IPS-18c (cell line): Measurements from ENCODE around the gene MMP15.

Source experiments
- H3K4me3 ChIP-seq: 2 replicates; pipeline ENCODE4 v1.7.0; 2013; ENCODE audit warnings: low read depth, mild to moderate bottlenecking, low read length, moderate library complexity; ENCODE audit not compliant: insufficient read depth
- H3K9me3 ChIP-seq: one replicate; pipeline ENCODE4 v1.6.1; 2013; ENCODE audit warnings: mild to moderate bottlenecking, low read length, moderate library complexity; ENCODE audit not compliant: control insufficient read depth, insufficient read depth

Gene MMP15

DNA sequence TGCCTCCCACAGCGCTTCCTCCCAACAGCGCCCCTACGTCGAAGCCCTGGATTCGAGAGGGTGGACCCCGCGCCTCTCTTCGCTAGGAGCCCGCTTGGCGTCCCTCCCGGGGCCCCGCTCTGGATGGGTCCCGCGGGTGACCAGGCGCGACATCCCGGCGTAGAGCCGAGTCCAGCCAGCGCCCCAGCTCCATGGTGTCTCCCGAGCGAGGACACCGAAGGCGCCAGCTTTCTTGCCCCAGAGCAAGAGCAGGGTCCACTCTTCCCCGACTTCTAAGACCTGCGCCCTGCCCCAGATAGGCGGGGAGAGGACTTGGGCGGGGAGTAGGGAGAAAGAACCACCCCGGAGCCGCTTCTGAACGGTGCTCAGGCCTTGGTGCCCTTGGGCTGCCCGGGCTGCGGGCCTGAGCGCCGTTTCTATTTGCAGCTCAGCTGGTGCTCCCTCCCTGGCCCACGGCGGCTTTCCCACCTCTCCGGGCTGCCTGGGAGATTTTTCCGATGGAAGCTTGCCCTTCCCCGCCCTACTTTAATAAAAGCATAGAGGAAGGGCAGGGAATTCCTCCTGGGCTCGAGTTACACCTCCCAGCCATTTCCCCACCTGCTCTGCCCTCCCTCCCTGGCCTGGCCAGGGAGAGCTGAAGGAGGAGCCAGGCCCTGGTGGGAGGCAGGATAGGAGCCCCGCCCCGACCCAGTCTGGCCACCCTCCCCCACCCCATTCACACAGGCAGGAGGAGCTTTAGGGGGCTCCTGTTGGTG, 1.8 kb downstream of the MMP15 start:
- Histone ChIP-seq H3K4me3 (peak overlapping the region; percentile 92), H3K9me3 (no peaks in the 10 kb centered on the region)

DNA sequence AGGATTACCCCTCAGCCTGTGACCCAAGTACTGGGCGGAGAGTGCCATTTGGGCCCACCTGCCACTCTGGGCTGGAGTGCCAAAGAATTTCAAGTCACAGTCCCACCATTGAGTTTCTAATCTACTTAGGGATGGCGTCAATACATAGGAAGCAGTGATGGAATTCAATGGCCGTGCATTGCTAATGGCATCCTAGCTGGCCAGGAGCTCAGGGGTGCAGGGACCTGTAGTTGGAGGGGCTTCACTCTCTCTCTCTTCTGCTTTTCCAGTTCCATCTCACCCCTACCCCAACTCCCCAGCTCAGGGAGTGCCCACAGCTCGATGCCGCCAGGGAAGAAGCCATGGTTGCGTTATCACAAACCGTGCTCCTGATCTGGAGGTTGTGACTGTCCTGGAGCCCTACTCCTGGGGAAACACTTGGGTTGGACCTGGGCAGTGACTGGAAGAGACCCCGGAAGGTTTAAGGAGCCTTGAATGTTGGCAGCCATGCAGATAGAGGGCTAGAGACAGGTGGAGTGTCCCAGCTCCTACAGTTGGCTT, 2.4 kb downstream of the MMP15 start:
- Histone ChIP-seq H3K4me3 (peak overlapping the region; percentile 40; the same call in 1 of the 2 replicates), H3K9me3 (no peaks in the 10 kb centered on the region)

DNA sequence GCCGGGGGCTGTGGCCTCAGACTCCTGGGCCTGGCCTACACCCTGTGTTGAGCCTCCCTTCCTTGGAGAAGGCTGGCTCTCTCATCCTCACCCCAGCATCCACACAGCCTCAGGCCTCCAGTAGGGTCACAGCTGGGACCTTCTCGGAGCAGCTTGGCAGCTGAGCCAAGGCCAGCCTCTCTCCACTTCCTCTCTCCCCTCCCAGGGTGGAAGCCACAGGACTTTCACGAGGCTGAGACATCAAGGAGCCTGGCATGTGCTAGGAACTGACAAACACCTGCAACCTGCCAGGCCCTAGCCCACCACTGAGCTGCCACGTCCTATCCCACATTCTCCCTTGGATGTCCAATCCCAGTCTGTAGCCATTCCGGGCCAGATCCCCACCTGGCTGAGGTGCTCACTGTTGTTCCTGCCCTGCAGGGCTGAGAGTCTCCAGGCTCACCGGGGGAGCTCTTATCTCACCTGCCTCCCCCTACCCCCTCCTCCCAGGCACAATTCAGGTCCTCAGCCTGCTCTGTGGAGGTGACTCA, 3.1 kb downstream of the MMP15 start:
- H3K9me3 ChIP-seq, result no peaks in the 10 kb centered on the region
- no peak overlapping the region for H3K4me3 ChIP-seq

DNA sequence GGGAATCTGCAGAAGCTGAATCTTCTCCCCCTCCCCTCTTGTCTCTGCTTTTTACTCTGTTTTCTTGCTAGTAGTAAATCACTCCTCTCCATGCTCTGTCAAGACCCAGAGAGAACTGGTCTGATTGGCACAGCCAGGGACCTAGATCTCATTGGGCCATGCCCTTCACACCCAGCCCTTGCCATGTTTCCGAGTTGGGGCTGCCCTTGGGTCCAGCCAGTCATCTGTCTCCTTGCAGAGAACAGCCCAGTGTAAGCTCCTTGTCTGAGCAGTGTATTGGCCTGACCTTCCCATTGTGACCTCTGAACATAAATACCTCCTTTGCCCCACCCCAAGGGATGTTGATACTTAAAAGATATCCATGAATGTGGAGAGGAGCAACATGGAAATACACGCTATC, 3.9 kb downstream of the MMP15 start:
- Histone ChIP-seq H3K4me3 (no peak overlapping the region), H3K9me3 (no peaks in the 10 kb centered on the region)

DNA sequence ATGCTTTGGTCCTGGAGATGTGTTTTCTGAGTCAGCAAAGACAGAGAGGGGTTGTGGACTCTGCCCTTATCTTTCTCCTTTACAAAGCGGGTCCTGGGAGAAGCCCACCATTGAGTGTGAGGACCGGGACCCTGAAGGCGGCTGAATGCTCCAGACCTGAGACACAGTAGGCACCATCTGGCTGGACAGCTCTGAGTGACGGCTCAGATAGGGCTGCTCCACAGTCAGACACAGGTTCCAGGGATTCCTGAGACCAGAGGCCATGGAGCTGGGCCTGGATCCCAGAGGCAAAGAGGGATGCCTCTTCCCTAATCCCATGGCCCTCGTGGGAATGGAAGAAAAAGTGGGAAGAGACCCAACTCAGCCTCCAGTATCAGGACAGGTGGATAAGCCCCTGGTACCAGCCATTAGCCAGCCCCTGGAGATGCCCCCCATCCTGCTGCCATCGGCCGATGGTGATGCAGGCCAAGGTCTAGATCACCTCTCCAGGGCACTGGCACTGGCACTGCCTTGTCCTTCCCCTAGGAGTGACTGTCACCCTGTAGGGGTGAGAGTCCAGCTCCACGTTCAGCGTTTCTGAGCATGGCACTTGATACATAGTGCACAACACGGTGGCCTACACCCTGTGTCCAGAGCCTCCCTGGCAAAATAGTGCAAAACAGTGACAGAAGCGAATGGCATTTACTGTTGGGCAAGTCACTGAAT, 4.7 kb downstream of the MMP15 start:
- no peaks in the 10 kb centered on the region for H3K9me3 ChIP-seq
- H3K4me3 ChIP-seq, result no peak overlapping the region

DNA sequence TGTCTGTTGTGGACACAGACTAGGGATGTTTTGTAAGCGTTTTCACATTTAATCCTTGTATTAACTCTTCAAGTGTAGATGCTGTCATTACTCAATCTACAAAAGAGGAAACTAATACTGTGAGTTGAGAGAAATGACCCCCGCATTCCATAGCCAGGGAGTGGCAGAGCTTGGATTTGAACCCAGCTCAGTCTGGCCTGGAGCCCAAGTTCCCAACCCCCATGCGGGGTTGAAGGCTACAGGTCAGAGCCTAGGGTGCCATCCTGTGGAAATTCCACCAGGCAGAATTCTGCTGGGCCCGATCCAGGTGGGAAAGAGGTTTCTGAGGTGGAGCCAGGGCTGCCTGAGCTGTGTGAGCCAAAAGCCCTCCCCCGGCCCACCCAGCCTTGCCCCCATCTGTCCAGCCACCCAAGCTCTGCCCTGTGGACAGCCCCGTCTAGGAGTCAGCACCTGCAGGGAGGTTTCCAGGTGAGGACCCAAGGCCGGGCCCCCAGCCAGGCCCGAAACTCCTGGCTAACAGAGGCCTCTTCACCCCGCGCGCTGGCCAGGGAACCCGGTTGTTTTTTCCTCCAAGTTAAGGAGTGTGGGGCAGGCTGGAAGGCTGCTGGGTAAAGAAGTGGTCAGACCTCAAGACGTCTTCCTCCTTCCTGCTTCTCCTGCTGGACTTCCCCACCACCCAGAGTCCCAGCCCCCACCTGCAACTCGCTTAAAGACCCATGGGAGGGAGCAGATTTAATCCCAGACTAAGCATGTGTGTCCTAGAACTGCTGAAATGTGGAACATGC, 5.7 kb downstream of the MMP15 start:
- Histone ChIP-seq H3K9me3 (no peaks in the 10 kb centered on the region), H3K4me3 (no peak overlapping the region)

DNA sequence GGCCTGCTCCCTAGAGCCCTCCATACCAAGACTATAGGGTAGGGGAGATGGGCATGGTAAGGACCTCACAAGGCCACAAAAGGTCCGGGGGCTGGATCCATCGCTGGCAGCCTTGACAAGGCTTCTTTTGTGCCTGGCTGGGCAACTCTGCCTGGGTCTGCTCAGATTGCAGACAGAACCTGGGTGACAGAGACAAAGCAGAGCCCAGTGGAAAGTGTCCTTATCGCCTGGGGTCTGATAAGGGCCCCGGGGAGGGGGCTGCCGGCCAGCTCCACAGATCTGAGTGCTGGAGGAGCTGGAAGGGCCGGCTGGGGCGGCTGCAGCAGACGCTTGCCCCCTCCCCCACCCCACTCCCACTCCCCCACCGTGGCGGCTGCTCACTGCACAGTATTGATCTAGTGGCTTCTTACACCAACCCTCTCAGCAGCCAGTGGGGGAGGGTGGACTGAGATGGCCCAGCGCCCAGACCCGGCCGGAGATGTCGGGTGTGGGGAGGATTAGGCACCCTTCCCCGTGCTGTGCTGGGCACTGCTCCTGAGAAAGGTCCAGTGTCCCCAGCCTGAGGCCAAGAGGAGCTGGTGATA, 7.2 kb downstream of the MMP15 start:
- H3K4me3 ChIP-seq, result no peak overlapping the region
- no peaks in the 10 kb centered on the region for H3K9me3 ChIP-seq

DNA sequence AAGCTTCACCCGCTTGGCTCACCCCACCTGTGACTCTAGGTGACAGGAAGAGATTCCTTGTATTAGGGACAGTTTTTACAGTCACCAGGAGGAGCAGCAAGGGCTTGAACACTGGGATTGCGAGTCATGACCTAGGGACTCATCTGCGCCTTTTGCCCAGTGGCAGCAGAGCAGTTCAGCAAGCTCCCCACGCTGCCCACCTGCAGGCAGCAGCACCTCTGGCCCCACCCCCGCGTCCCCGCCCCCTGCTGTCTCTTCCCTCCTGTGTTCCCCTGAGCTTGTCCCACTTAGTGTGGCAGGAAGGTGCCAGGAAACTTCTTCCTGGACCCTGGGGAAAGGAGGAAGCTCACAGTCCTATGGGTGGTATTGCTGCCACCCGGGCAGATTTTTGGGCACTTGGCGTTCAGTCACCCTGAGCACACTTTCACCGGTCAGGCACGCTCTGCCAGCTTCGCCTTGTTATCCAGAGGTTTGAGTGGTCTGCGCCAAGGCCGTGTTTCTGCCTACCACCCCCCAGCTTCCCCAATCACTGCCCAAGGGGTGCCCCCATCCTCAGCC, 8.7 kb downstream of the MMP15 start:
- no peak overlapping the region for H3K4me3 ChIP-seq
- no peaks in the 10 kb centered on the region for H3K9me3 ChIP-seq

DNA sequence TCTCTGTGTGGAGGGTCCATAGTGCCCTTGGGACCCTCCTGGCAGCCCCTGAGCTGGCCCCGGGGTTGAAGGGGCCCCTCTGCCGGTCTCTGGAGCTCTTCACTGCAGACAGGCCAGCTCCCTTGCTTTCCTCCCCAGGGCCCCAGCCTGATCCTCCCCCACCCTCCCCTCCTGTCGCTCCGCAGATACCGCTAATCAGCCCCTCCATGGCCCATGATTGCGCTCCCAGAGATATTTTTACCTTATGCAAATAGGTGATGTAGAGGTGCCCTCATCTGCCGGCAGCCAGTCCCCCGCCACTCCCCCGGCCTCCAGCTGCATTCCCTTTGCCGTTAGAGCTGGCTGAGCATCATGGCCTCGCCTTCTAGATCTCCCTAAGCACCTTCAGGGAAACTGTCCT, 9.2 kb downstream of the MMP15 start:
- Histone ChIP-seq H3K4me3 (no peak overlapping the region), H3K9me3 (no peaks in the 10 kb centered on the region)

DNA sequence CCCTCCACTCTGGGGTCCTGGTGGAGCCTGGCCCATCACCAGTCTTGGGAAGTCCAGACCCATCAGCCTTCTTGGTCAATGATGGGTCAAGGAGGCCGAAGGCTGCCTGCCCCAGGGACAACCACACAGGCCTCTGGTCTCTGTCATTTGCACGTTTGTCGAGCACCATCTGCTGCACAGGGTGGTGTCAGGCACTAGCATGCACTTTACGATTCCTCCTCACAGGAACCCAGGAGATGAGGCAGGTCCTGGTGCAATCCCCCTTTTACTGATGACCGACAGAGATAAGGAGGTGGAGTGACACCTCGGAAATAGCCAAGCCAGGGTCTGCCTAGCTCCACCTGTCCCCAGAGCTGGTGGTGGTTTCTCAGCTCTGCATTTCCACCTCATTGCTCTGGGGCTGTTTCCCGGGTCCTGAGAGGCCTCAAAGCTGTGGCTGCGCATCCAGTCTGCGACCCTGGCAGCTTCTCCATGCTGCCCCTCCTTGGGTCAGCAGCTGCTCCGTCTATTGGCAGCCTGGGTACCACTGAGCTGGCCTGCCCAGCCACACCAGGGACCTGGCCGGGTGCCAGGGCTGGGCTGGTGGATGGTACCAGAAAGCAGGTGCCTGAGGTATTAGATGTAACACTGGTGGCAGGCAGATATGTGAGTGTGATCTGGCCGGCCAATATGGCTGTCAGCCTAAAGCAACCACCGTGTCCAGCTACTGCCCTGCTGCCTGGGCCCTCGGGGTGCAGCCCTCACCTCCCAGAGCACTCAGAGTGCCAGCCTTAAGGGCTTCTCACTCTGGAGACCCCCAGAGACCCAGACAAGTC, 10.0 kb downstream of the MMP15 start:
- Histone ChIP-seq H3K4me3 (no peak overlapping the region), H3K9me3 (no peaks in the 10 kb centered on the region)

DNA sequence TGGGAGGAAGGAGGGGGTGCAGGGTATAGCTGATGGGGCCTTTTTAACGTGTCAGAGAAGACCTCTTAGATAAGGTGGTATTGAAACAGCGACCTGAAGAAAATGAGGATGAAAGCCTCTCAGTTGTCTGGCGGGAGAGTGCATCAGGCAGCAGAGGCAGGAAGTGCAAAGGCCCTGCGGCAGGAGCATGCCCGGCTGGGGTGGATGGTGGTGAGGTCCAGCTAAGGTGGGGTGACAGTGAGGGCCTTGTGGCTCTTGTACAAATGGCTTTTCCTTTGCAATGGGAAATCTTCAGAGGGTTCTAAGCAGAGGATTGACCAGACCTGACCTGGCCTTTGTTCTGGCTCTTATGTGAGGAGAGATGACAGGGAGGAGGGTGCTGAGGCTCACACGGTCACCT, 11.4 kb downstream of the MMP15 start:
- no peaks in the 10 kb centered on the region for H3K9me3 ChIP-seq

DNA sequence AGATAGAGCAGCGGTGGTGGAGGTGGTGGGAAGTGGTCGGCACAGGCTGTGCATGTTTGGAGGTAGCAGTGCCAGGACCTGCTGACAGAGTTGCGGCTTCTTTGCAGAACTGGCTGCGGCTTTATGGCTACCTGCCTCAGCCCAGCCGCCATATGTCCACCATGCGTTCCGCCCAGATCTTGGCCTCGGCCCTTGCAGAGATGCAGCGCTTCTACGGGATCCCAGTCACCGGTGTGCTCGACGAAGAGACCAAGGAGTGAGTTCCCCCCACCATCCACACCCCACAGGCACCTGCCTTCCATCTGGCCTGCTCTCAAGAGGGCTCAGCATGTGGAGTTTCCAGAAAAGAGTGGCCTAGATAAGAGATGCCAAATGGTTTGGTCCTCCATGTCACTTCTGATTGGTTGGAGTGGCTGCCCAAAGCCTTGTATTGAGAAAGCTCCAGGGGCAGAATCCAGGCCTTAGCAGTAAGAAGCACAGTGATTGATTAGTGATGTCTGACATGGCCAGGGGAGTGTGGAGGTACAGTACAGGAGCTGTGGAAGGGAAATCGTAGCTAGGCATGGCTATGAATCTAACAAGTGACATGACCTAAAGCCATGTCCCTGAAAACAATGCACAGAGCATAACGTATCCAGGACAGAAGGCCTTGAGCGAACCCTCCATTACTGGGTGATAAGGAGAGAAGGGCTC, 12.0 kb downstream of the MMP15 start:
- H3K9me3 ChIP-seq, result no peaks in the 10 kb centered on the region
- H3K4me3 ChIP-seq, result no peak overlapping the region

More for the DNA sequence above, 11.4 kb downstream of the MMP15 start:
- no peak overlapping the region for H3K4me3 ChIP-seq

DNA sequence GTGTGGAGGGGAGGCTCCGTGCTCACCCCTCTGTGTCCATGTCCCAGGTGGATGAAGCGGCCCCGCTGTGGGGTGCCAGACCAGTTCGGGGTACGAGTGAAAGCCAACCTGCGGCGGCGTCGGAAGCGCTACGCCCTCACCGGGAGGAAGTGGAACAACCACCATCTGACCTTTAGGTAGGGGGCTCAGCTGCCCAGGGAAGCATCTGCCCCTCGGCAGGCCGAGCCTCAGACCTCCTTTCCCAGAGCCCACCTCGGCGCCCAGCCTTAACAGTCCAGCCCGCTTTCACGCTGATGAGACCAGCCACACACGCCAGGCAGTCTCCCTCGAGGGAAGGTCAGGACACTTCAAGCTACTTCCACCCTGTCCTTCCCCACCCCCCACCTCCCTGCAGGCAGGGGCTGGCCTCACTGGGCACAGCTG, 12.7 kb downstream of the MMP15 start:
- no peaks in the 10 kb centered on the region for H3K9me3 ChIP-seq
- H3K4me3 ChIP-seq, result no peak overlapping the region

DNA sequence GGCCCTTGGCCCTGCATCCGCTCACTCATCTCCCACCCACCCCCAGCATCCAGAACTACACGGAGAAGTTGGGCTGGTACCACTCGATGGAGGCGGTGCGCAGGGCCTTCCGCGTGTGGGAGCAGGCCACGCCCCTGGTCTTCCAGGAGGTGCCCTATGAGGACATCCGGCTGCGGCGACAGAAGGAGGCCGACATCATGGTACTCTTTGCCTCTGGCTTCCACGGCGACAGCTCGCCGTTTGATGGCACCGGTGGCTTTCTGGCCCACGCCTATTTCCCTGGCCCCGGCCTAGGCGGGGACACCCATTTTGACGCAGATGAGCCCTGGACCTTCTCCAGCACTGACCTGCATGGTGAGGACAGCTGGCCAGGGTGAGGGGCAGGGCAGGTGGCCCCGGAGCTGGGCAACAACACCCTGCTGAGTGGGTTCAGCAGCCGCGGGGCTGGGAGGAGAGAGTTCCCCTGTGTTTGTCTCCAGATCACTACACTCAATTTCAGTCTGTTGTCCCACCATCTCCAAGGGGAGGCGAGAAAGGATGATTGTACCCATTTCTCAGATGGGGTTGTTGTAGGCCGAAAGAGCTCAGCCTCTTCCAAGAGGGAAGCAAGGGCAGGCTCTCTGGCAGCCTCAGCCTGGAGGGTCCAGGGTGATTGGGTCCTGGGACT, 14.4 kb downstream of the MMP15 start:
- Histone ChIP-seq H3K9me3 (no peaks in the 10 kb centered on the region), H3K4me3 (no peak overlapping the region)

DNA sequence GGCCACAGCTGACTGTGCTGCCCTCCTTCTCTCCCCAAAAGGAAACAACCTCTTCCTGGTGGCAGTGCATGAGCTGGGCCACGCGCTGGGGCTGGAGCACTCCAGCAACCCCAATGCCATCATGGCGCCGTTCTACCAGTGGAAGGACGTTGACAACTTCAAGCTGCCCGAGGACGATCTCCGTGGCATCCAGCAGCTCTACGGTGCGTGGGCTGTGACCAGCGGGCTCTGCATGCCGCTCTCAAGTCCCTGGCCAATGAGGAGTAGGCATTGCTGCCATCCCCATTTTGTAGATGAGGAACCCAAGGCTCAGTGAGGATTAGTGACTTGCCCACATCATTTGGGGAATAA, 14.9 kb downstream of the MMP15 start:
- H3K4me3 ChIP-seq, result no peak overlapping the region
- H3K9me3 ChIP-seq, result no peaks in the 10 kb centered on the region
